ENCODE measurements around the gene TBC1D22B. TPM values are rescaled to one million over a fixed set of nuclear protein-coding genes. Genes with fewer than 3 reads are reported as not detected.
A peak's percentile ranks its signal among the peaks of the same experiment; 100 is the strongest.

The TBC1D22B gene
- total and polyA plus RNA-seq, 8 donors: 3.5 to 16.3 (median 6.2) TPM

DNA sequence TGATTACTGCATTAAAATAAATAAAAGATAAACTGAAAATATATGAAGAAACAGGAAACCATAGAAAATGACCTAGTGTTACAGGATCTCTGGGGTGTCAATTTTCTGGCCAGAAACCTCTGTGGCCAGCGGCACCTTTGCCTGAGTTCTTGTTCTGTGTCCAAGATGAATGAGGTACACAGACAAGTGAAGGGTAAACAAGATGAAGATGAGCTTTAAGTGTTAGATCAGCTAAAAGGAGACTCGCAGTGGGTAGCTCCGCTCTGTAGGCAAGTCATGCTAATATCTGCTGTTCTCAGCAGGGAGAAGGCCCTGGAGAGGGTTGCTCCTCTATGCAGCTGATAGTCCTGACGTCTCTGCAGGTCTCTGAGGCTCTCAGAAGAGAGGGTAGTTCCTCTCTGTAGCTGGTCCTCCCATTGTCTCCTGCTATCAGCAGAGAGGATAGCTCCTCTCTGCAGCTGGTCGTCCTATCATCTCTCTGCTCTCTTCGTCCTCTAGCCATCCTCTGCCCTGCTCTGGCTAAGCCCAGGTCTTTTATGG is 35.9 kb upstream of the TBC1D22B start:
- no peaks in the 10 kb centered on the region for H3K27me3 ChIP-seq
- 48 to 63% (median 57%) methylated on average over 6 of the region's 6 CpGs for WGBS, 5 donors
- H3K36me3 ChIP-seq: no peaks in the 10 kb centered on the region
- DNase-seq: no peak
- intact Hi-C loops (cut with DNase I; ENCODE audit: low total_unique reads): no loop called here
- H3K4me3 ChIP-seq: peak overlapping the region; percentile 67 to 82 (median 75)
- TF ChIP-seq POLR2A (IDR thresholded peaks at IDR 0.05): no peak
- no peak for TF ChIP-seq POLR2AphosphoS5 (IDR thresholded peaks at IDR 0.05)
- no peak for TF ChIP-seq EP300 (IDR thresholded peaks at IDR 0.05)
- TF ChIP-seq CTCF (IDR thresholded peaks at IDR 0.05): no peak
- no peaks in the 10 kb centered on the region for H3K9me3 ChIP-seq
- H3K4me1 ChIP-seq: peaks cover 12 to 20% (median 15%) of the 10 kb centered on the region in 4 donors
- H3K27ac ChIP-seq: peak overlapping the region in 4 of 5 donors; percentile 59 to 79 (median 70)

DNA sequence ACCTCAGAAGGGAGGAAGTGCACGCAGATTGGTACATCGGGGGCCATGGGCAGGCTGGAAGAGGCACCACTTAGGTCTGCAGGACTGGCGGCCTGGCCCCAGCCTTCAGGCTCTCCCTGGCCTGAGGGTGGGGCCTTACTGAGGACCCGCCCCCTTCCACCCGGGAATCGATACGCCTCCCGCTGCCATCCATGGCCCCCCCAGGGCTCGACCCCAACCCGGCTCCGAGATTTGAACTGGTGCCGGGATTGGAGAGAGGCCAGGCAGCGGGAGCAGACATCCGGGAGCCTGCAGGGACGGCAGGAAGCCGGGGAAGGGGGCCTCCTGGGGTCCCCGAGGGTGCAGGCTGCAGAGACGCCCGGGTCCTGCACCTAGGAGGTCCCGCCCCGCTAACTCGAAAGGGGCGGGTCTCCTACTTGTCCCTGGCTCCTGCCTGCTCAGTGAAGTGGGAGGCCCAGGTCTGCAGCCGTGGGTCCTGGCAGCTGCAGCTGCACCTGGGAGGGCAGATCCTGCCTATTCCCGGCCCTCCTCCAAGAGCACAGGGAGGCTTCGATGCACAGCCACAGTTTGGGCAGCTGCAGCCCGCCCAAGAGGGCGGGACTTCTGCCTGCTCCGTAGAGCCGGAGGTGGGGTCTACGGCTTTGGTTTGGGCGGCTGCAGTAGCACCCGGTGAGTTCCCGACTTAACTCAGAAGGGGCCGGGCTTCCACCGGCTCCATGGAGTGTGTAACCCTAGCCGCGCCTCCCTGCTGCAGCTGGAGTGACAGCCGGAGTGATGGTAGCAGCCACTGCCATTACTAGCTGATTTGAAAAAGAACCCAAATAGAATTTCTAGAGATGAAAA is 35.2 kb upstream of the TBC1D22B start:
- Histone ChIP-seq H3K4me3 (peak overlapping the region; percentile 67 to 82 (median 75)), H3K27me3 (no peaks in the 10 kb centered on the region), H3K36me3 (no peaks in the 10 kb centered on the region), H3K9me3 (no peaks in the 10 kb centered on the region), H3K4me1 (peaks cover 12 to 20% (median 15%) of the 10 kb centered on the region in 4 donors), H3K27ac (peak overlapping the region; percentile 59 to 79 (median 70))
- DNase-seq: peak; percentile 88 to 95
- WGBS, 5 donors: 1 to 3% (median 1%) methylated on average over 16 to 39 of the region's 39 CpGs
- intact Hi-C loops (cut with DNase I; ENCODE audit: low total_unique reads): no loop called here
- no peak for TF ChIP-seq EP300 (IDR thresholded peaks at IDR 0.05)
- TF ChIP-seq CTCF (IDR thresholded peaks at IDR 0.05): no peak
- no peak for TF ChIP-seq POLR2AphosphoS5 (IDR thresholded peaks at IDR 0.05)

GRCh38 chr6:37222992-37223391 is 34.6 kb upstream of the TBC1D22B start:
- peaks cover 12 to 20% (median 15%) of the 10 kb centered on the region in 4 donors for H3K4me1 ChIP-seq
- peak overlapping the region; percentile 67 to 82 (median 75) for H3K4me3 ChIP-seq
- no peaks in the 10 kb centered on the region for H3K36me3 ChIP-seq
- no peaks in the 10 kb centered on the region for H3K27me3 ChIP-seq
- H3K27ac ChIP-seq: peak overlapping the region in 4 of 5 donors; percentile 59 to 79 (median 70)
- intact Hi-C loops (cut with DNase I; ENCODE audit: low total_unique reads): no loop called here
- TF ChIP-seq POLR2AphosphoS5 (IDR thresholded peaks at IDR 0.05) (no peak), CTCF (IDR thresholded peaks at IDR 0.05) (no peak), EP300 (IDR thresholded peaks at IDR 0.05) (no peak), POLR2A (IDR thresholded peaks at IDR 0.05) (no peak)
- DNase-seq: no peak
- H3K9me3 ChIP-seq: no peaks in the 10 kb centered on the region

GRCh38 chr6:37225350-37226169 is 32.0 kb upstream of the TBC1D22B start:
- WGBS, 5 donors: 58 to 69% (median 65%) methylated on average over 5 of the region's 5 CpGs
- Histone ChIP-seq H3K27ac (no peak overlapping the region), H3K9me3 (no peaks in the 10 kb centered on the region)

More at GRCh38 chr6:37225350-37226169, 32.0 kb upstream of the TBC1D22B start:
- intact Hi-C loops (cut with DNase I; ENCODE audit: low total_unique reads): no loop called here
- Histone ChIP-seq H3K36me3 (no peaks in the 10 kb centered on the region), H3K27me3 (no peaks in the 10 kb centered on the region), H3K4me1 (peaks cover 12 to 20% (median 15%) of the 10 kb centered on the region in 4 donors), H3K4me3 (no peak overlapping the region)
- no peak for TF ChIP-seq EP300 (IDR thresholded peaks at IDR 0.05)
- no peak for TF ChIP-seq CTCF (IDR thresholded peaks at IDR 0.05)
- no peak for TF ChIP-seq POLR2AphosphoS5 (IDR thresholded peaks at IDR 0.05)
- TF ChIP-seq POLR2A (IDR thresholded peaks at IDR 0.05): no peak
- no peak for DNase-seq
